HepG2 (cell line): ENCODE data around the gene TOMM22. TPM values are rescaled to one million over a fixed set of nuclear protein-coding genes. Genes with fewer than 3 reads are reported as not detected.
A peak's percentile ranks its signal among the peaks of the same experiment; 100 is the strongest.

ENCODE experiments used
- CBFB ChIP-seq: sonication (generic); formaldehyde crosslinking; IDR thresholded peaks from 2 replicates; pipeline ENCODE4 v1.4.0; 2020; ENCODE audit warnings: missing genetic modification reagents
- FOSL2 ChIP-seq: sonication (generic); formaldehyde crosslinking; IDR thresholded peaks from 2 replicates; pipeline ENCODE4 v1.4.0; 2020; ENCODE audit warnings: missing genetic modification reagents
- FOXA3 ChIP-seq: IDR thresholded peaks from 2 replicates; pipeline ENCODE4 v1.6.1; 2016; ENCODE audit warnings: missing genetic modification reagents, missing compliant biosample characterization
- FOXK1 ChIP-seq: sonication (generic); formaldehyde crosslinking; IDR thresholded peaks from 2 replicates; pipeline ENCODE4 v1.4.0; 2020; ENCODE audit warnings: low read depth, missing genetic modification reagents, borderline replicate concordance
- GATAD1 ChIP-seq: IDR thresholded peaks from 2 replicates; pipeline ENCODE4 v1.6.1; 2016; ENCODE audit warnings: missing genetic modification reagents, missing compliant biosample characterization
- GATAD2A ChIP-seq: IDR thresholded peaks from 2 replicates; pipeline ENCODE4 v1.6.1; 2016
- GPBP1L1 ChIP-seq: sonication (generic); formaldehyde crosslinking; IDR thresholded peaks from 2 replicates; pipeline ENCODE4 v1.5.0; 2020; ENCODE audit warnings: mild to moderate bottlenecking, missing genetic modification reagents
- GTF3A ChIP-seq: sonication (generic); formaldehyde crosslinking; conservative IDR thresholded peaks from 2 replicates; pipeline ENCODE4 v1.4.0; 2020; ENCODE audit warnings: mild to moderate bottlenecking, missing genetic modification reagents
- HOXA9 ChIP-seq: sonication (generic); formaldehyde crosslinking; IDR thresholded peaks from 2 replicates; pipeline ENCODE4 v1.8.1; 2022; ENCODE audit warnings: missing genetic modification reagents, mild to moderate bottlenecking, moderate library complexity, borderline replicate concordance
- KLF11 ChIP-seq: IDR thresholded peaks from 2 replicates; pipeline ENCODE4 v1.6.1; 2016; ENCODE audit warnings: missing compliant biosample characterization
- KLF16 ChIP-seq, 2 experiments: sonication (generic) in 1 of 2; formaldehyde crosslinking in 1 of 2; IDR thresholded peaks; 2 replicates each; pipeline versions ENCODE4 v1.6.1 to v1.8.0; 2016 to 2023; ENCODE audit warnings: missing genetic modification reagents in 2 of 2, missing compliant biosample characterization in 1 of 2
- PHF5A ChIP-seq: IDR thresholded peaks from one replicate; pipeline ENCODE4 v1.6.1; 2018; ENCODE audit warnings: low read depth, missing genetic modification reagents; ENCODE audit not compliant: unreplicated experiment
- SAFB2 ChIP-seq: sonication (generic); formaldehyde crosslinking; IDR thresholded peaks from 2 replicates; pipeline ENCODE4 v1.5.1; 2020; ENCODE audit warnings: missing genetic modification reagents, low read depth, mild to moderate bottlenecking, borderline replicate concordance
- TFDP1 ChIP-seq: IDR thresholded peaks from 2 replicates; pipeline ENCODE4 v1.6.1; 2016; ENCODE audit warnings: missing compliant biosample characterization, missing genetic modification reagents, borderline replicate concordance
- ZBTB37 ChIP-seq: sonication (generic); formaldehyde crosslinking; IDR thresholded peaks from 2 replicates; pipeline ENCODE4 v1.4.0; 2020; ENCODE audit warnings: mild to moderate bottlenecking, missing genetic modification reagents
- ZFAT ChIP-seq: sonication (generic); formaldehyde crosslinking; conservative IDR thresholded peaks from 2 replicates; pipeline ENCODE4 v1.8.1; 2023; ENCODE audit warnings: missing genetic modification reagents, inconsistent platforms
- ZNF207 ChIP-seq: fragments of 450-650 bp; IDR thresholded peaks from 2 replicates; pipeline ENCODE4 v1.6.1; 2016; ENCODE audit warnings: antibody characterized with exemption, borderline replicate concordance
- ZNF605 ChIP-seq: sonication (generic); formaldehyde crosslinking; IDR thresholded peaks from 2 replicates; pipeline ENCODE4 v1.8.0; 2022; ENCODE audit warnings: mild to moderate bottlenecking, missing genetic modification reagents
- ZNF672 ChIP-seq: sonication (generic); formaldehyde crosslinking; IDR thresholded peaks from 2 replicates; pipeline ENCODE4 v1.8.1; 2022; ENCODE audit warnings: missing genetic modification reagents
- ZNF703 ChIP-seq: sonication (generic); formaldehyde crosslinking; IDR thresholded peaks from 2 replicates; pipeline ENCODE4 v1.5.1; 2020; ENCODE audit warnings: missing genetic modification reagents, mild to moderate bottlenecking, moderate library complexity, borderline replicate concordance
- ZNF737 ChIP-seq: sonication (generic); formaldehyde crosslinking; IDR thresholded peaks from 2 replicates; pipeline ENCODE4 v1.5.0; 2020; ENCODE audit warnings: missing genetic modification reagents, mild to moderate bottlenecking, borderline replicate concordance
- ZNF746 ChIP-seq: sonication (generic); formaldehyde crosslinking; IDR thresholded peaks from 2 replicates; pipeline ENCODE4 v1.8.0; 2022; ENCODE audit warnings: mild to moderate bottlenecking, missing genetic modification reagents
- polyA plus RNA-seq, 8 experiments: library from polyadenylated mRNA; depleted of rRNA in 3 of 8; stranded (reverse) in 7 of 8; unstranded in 1 of 8; fragments of >200 nt; fragmentation: Illumina TruSeq in 4 of 8; extraction: Trizol in 4 of 8; gene quantifications; 2 replicates each; pipeline versions ENCODE4 v1.2.1 to v1.2.3, GENCODE V29; 2011 to 2016; ENCODE audit warnings: low read depth in 4 of 8, missing spikeins in 1 of 8, mixed read lengths in 1 of 8; ENCODE audit not compliant: insufficient read depth in 1 of 8
- total RNA-seq, 5 experiments: library from RNA; depleted of rRNA; stranded (reverse); fragments of >200 nt; fragmentation: Illumina TruSeq; extraction: Trizol; gene quantifications; 2 replicates each; pipeline ENCODE4 v1.2.3, GENCODE V29; 2016; ENCODE audit warnings: low read depth in 1 of 5

Gene TOMM22
- total and polyA plus RNA-seq, 2 of the 13 experiments (the other 11 are each of a cell fraction or from before 2014, with no cell fraction given) = 46.9 to 118 TPM

GRCh38 chr22:38681582-38682335 lies at the start of gene TOMM22 (continued):
- TF ChIP-seq ZBTB37 (CRISPR knock-in tag) (no peak), KLF11 (CRISPR knock-in tag) (peak; percentile 45; the same call in 1 of the 2 replicates), GATAD1 (CRISPR knock-in tag) (peak; percentile 100), ZNF746 (no peak; the same call in 1 of the 2 replicates), ZNF703 (CRISPR knock-in tag) (peak; percentile 79; the same call in 1 of the 2 replicates), SAFB2 (CRISPR knock-in tag) (0 out of 2 replicates have a peak, but pooled peaks have one; percentile 61), GATAD2A (CRISPR knock-in tag) (peak; percentile 72), ZNF737 (peak; percentile 88; the same call in 1 of the 2 replicates), FOXK1 (CRISPR knock-in tag) (peak; percentile 94), GPBP1L1 (no peak), GTF3A (no peak), KLF16 (CRISPR knock-in tag; IDR thresholded peaks at IDR 0.05) (peak in 1 of 2 experiments; percentile 97; a peak in 2 of 4 replicates), HOXA9 (CRISPR knock-in tag) (no peak), ZNF207 (no peak), TFDP1 (CRISPR knock-in tag) (peak; percentile 50; the same call in 1 of the 2 replicates), ZNF672 (CRISPR knock-in tag) (0 out of 2 replicates have a peak, but pooled peaks have one; percentile 62), FOXA3 (peak; percentile 67), ZNF605 (CRISPR knock-in tag) (peak; percentile 80), FOSL2 (CRISPR knock-in tag) (peak; percentile 71), ZFAT (CRISPR knock-in tag) (peak; percentile 87; the same call in 1 of the 2 replicates), CBFB (CRISPR knock-in tag) (peak; percentile 94), PHF5A (CRISPR knock-in tag) (peak; percentile 81)
